D721Med (cell line): ENCODE results near the gene SSU72.

Experiments
- DNase-seq: peaks from one replicate; pipeline ENCODE4 v3.0.0; 2011; ENCODE audit warnings: low spot score; ENCODE audit not compliant: insufficient read length
- FAIRE-seq: peaks from 2 replicates; lab custom pipeline; 2011; peaks lifted over from hg19 to GRCh38; lab: Jason Lieb, UNC
- TF ChIP-seq, protein P1 (sequence below): IDR thresholded peaks from 2 replicates; pipeline ENCODE4 v1.5.1; 2012; ENCODE audit warnings: mild to moderate bottlenecking, control low read depth; ENCODE audit not compliant: insufficient read depth; ENCODE audit errors: missing control alignments

Gene SSU72

DNA sequence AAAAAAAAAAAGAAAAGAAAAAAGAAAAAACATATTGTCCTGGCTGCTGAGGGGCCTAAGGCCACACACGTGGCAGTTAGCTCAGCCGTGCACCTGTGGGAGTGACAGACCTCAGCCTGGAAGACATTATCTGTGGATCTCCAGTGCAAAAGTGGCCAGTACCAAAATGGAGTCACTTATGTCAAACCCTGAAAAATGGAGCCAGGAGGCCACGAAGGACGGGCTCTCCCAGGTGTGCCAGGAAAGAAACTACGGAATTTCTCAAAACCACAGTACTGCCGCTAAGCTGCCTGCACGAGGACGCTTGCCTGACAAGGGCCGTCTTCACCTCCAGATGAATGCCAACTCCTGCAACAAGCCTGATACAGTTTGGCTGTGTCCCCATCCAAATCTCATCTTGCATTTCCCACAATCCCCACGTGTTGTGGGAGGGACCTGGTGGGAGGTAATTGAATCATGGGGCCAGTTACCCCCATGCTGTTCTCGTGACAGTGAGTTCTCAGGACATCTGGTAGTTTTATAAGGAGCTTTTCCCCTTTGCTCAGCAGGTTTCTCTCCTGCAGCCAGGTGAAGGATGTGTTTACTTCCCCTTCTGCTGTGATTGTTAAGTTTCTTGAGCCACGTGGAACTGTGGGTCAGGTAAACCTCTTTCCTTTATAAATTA is 35.3 kb upstream of the SSU72 start:
- DNase-seq = no peak
- TF ChIP-seq, protein P1, sequence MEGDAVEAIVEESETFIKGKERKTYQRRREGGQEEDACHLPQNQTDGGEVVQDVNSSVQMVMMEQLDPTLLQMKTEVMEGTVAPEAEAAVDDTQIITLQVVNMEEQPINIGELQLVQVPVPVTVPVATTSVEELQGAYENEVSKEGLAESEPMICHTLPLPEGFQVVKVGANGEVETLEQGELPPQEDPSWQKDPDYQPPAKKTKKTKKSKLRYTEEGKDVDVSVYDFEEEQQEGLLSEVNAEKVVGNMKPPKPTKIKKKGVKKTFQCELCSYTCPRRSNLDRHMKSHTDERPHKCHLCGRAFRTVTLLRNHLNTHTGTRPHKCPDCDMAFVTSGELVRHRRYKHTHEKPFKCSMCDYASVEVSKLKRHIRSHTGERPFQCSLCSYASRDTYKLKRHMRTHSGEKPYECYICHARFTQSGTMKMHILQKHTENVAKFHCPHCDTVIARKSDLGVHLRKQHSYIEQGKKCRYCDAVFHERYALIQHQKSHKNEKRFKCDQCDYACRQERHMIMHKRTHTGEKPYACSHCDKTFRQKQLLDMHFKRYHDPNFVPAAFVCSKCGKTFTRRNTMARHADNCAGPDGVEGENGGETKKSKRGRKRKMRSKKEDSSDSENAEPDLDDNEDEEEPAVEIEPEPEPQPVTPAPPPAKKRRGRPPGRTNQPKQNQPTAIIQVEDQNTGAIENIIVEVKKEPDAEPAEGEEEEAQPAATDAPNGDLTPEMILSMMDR = no peak
- FAIRE-seq = no peak

DNA sequence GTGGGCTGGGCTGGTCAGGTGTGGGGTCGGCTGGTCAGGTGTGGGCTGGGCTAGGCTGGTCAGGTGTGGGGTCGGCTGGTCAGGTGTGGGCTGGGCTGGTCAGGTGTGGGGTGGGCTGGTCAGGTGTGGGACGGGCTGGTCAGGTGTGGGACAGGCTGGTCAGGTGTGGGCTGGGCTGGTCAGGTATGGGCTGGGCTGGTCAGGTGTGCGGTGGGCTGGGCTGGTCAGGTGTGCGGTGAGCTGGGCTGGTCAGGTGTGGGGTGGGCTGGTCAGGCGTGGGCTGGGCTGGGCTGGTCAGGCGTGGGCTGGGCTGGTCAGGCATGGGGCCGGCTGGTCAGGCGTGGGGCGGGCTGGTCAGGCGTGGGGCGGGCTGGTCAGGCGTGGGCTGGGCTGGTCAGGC is 31.6 kb upstream of the SSU72 start:
- TF ChIP-seq, protein P1 = no peak
- FAIRE-seq (no peak), DNase-seq (no peak)

DNA sequence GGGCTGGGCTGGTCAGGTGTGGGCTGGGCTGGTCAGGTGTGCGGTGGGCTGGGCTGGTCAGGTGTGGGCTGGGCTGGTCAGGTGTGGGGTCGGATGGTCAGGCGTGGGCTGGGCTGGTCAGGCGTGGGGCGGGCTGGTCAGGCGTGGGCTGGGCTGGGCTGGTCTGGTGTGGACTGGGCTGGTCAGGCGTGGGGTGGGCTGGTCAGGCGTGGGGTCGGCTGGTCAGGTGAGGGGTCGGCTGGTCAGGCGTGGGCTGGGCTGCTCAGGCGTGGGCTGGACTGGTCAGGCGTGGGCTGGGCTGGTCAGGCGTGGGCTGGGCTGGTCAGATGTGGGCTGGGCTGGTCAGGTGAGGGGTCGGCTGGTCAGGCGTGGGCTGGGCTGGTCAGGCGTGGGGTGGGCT is 31.1 kb upstream of the SSU72 start:
- DNase-seq (no peak), FAIRE-seq (no peak)
- TF ChIP-seq, protein P1 = no peak

DNA sequence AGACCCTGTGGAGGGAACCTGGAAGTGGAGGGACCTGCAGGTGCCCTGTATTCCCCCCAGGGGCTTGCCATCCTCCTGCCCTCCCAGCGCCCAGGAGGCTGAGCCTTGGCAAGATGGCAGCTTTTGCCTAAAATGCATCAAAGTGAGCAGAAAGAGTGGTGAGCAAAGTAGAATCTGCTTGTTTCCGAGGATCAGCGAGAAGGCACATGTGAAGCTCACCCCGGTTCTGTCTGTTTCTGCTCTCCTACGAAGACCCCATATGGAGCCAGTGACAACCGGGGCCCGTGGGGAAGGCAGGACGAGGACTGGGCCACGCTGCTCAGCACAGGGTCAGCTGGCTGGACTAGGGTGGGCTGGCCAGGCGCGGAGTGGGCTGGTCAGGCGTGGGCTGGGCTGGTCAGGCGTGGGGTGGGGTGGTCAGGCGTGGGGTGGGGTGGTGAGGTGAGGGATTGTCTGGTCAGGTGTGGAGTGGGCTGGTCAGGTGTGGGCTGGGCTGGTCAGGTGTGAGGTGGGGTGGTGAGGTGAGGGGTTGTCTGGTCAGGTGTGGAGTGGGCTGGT is 30.4 kb upstream of the SSU72 start:
- TF ChIP-seq, protein P1 = no peak
- FAIRE-seq (no peak), DNase-seq (no peak)

DNA sequence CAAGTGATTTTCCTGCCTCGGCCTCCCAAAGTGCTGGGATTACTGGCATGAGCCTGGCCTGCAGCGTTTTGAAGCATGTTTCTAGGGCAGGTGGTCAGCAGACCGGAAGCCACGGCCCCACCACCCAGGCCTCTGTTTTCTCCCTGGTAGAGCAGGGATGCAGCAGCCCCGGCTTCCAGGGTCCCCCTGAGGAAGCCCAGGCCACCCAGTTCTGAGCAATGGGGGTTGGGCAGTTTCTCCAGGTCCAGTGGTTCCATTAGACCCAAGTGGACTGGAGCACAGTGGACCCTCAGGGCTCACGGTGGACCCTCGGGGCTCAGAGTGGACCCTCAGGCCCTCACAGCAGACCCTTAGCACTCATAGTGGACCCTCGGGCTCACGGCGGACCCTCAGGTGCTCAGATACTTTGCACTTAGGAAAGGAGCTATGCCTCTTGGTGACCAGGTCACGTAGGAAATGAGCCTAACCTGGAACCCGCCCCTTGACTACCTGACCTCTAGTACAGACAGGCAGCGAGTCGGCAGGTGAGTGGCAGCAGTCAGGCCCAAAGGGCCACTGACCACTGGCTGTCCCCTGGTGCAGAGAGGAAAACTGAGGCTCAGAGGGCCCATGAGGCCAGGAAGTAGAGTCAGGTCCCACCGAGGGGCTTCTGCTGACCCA is 29.8 kb upstream of the SSU72 start:
- DNase-seq (no peak), FAIRE-seq (no peak)
- TF ChIP-seq, protein P1 = no peak

DNA sequence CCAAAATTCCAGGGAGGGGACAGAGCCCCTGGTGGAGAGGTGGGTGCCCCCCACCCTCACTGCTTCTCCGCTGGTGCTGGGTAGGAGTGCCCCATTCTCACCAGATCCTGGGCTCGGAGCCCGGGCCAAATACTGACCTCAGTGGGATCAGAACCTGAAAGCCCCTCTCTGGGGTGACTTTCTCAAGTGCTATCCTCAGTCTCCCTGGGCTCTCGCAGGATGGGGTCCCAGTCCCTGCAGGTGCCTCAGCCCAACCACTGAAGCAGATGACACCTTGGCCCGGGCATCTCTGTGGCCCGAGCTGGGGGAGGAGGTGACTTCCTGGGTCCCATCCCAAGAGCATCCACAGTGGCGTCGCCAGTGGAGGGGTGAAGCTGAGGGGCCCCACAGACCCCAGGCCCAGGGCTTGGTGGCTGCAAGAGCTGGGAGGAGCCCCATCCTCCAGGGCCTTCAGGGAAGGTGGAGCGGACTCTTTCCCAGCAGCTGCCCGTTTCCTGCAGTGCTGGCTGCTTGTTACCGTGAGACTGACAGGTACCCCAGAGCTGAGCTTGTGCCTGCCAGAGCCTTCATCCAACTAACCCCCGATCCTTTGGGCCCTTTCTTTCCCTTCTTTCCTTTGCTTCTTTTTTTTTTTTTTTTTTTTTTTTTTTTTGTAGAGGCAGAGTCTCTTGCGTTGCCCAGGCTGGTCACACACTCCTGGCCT is 29.2 kb upstream of the SSU72 start:
- DNase-seq = no peak
- FAIRE-seq = no peak
- TF ChIP-seq, protein P1 = no peak
